GM12878 (cell line): ENCODE data around the gene UNC50. TPM values are rescaled to one million over a fixed set of nuclear protein-coding genes. Genes with fewer than 3 reads are reported as not detected.

ENCODE experiments used
- ATAC-seq: fragments of 200-7000 bp; cut with Tn5 transposase; 3 replicates; pipeline ENCODE4 v1.9.1; 2020; ENCODE audit warnings: mild to moderate bottlenecking, moderate library complexity
- BruUV-seq: library from RNA; stranded (reverse); fragments of 400-500 nt; replicated peaks from 2 replicates; lab custom pipeline; 2021; lab: Mats Ljungman, UMichigan
- CTCF ChIA-PET: fragments of 300-600 bp; sonication (Branson Sonifier 250); formaldehyde crosslinking; extraction: SDS; loops from one replicate; lab custom pipeline; 2021; ENCODE audit warnings: inconsistent platforms; lab: Yijun Ruan, JAX
- POLR2A ChIA-PET: fragments of 350-600 bp; formaldehyde crosslinking; extraction: SDS; loops from one replicate; lab custom pipeline; 2021; ENCODE audit warnings: inconsistent platforms; lab: Charles Lee
- RAD21 ChIA-PET: fragments of 300-600 bp; sonication (Branson Sonifier 250); formaldehyde crosslinking; loops from one replicate; lab custom pipeline; 2023; ENCODE audit warnings: antibody characterized with exemption; ENCODE audit not compliant: unreplicated experiment; lab: Charles Lee
- SMC1A ChIA-PET: fragments of 300-600 bp; sonication (Branson Sonifier 250); formaldehyde crosslinking; loops from one replicate; lab custom pipeline; 2023; ENCODE audit not compliant: unreplicated experiment, uncharacterized antibody; lab: Charles Lee
- DNase-seq: peaks from one replicate; pipeline ENCODE4 v3.0.0-alpha.2; 2011; ENCODE audit warnings: low read depth, low spot score
- FAIRE-seq: peaks from 3 replicates; lab custom pipeline; 2011; peaks lifted over from hg19 to GRCh38; lab: Jason Lieb, UNC
- H2AFZ ChIP-seq: 2 replicates; pipeline ENCODE4 v1.6.0; 2011; ENCODE audit warnings: low read depth, low read length, control low read depth; ENCODE audit not compliant: control insufficient read depth
- H3K27ac ChIP-seq: 2 replicates; pipeline ENCODE4 v1.5.1; 2011; ENCODE audit warnings: control low read depth; ENCODE audit not compliant: control insufficient read depth, insufficient read depth
- H3K27me3 ChIP-seq, 2 experiments: replicated peaks in 1 of 2; 2 replicates each; pipeline versions ENCODE4 v1.6.0 to v1.6.1; 2011; ENCODE audit warnings: low read length in 1 of 2; ENCODE audit not compliant: control insufficient read depth in 2 of 2, insufficient read depth in 2 of 2
- H3K36me3 ChIP-seq, 2 experiments: 2 replicates each; pipeline ENCODE4 v1.5.1; 2011; ENCODE audit warnings: low read length in 1 of 2; ENCODE audit not compliant: control insufficient read depth in 2 of 2, insufficient read depth in 2 of 2
- H3K4me1 ChIP-seq: 2 replicates; pipeline ENCODE4 v1.6.1; 2011; ENCODE audit warnings: mild to moderate bottlenecking, low read length, moderate library complexity, mixed read lengths; ENCODE audit not compliant: control insufficient read depth, insufficient read depth
- H3K4me2 ChIP-seq: 2 replicates; pipeline ENCODE4 v1.6.0; 2011; ENCODE audit warnings: control low read depth; ENCODE audit not compliant: control insufficient read depth, insufficient read depth
- H3K4me3 ChIP-seq: fragments of 200-600 bp; sonication (generic); 2 replicates; pipeline ENCODE4 v1.5.1; 2016
- H3K79me2 ChIP-seq: 2 replicates; pipeline ENCODE4 v1.6.0; 2011; ENCODE audit warnings: low read length; ENCODE audit not compliant: control insufficient read depth, insufficient read depth
- H3K9ac ChIP-seq: 2 replicates; pipeline ENCODE4 v1.8.0; 2011; ENCODE audit warnings: low read length, control low read depth, mixed read lengths; ENCODE audit not compliant: control insufficient read depth, insufficient read depth
- H3K9me3 ChIP-seq: replicated peaks from 3 replicates; pipeline ENCODE4 v1.5.1; 2011; ENCODE audit warnings: mild to moderate bottlenecking, low read length; ENCODE audit not compliant: control insufficient read depth, insufficient read depth
- H4K20me1 ChIP-seq: 2 replicates; pipeline ENCODE4 v1.6.0; 2011; ENCODE audit not compliant: control insufficient read depth, insufficient read depth
- ASH2L ChIP-seq: fragments of 300-600, 200-600 bp; sonication (generic); IDR thresholded peaks from 2 replicates; pipeline ENCODE4 v1.6.1; 2017; ENCODE audit warnings: low read depth, mild to moderate bottlenecking, borderline replicate concordance
- ATF7 ChIP-seq: fragments of 450-650 bp; IDR thresholded peaks from 2 replicates; pipeline ENCODE4 v1.6.1; 2016; ENCODE audit warnings: low read depth, mild to moderate bottlenecking
- BMI1 ChIP-seq: fragments of 450-650 bp; IDR thresholded peaks from 2 replicates; pipeline ENCODE4 v1.6.1; 2016; ENCODE audit warnings: mild to moderate bottlenecking, moderate library complexity, borderline replicate concordance
- GABPA ChIP-seq: IDR thresholded peaks from 2 replicates; pipeline ENCODE4 v1.6.1; 2014; ENCODE audit warnings: antibody characterized with exemption, low read depth, mild to moderate bottlenecking, inconsistent platforms
- KLF5 ChIP-seq: fragments of 450-650 bp; IDR thresholded peaks from 2 replicates; pipeline ENCODE4 v1.6.1; 2014; ENCODE audit warnings: mild to moderate bottlenecking; ENCODE audit not compliant: partially characterized antibody
- MTA2 ChIP-seq: fragments of 450-650 bp; IDR thresholded peaks from 2 replicates; pipeline ENCODE4 v1.6.1; 2016; ENCODE audit warnings: low read depth, mild to moderate bottlenecking, moderate library complexity
- NFXL1 ChIP-seq: fragments of 450-650 bp; IDR thresholded peaks from 2 replicates; pipeline ENCODE4 v1.6.1; 2017; ENCODE audit warnings: antibody characterized with exemption, mild to moderate bottlenecking, borderline replicate concordance
- NRF1 ChIP-seq: conservative IDR thresholded peaks from 2 replicates; pipeline ENCODE4 v1.6.1; 2011; ENCODE audit warnings: mild to moderate bottlenecking, low read depth, low read length, improper control_type of control experiment
- PAX8 ChIP-seq: fragments of 450-650 bp; IDR thresholded peaks from 2 replicates; pipeline ENCODE4 v1.6.1; 2017; ENCODE audit warnings: mild to moderate bottlenecking, moderate library complexity
- POU2F2 ChIP-seq: IDR thresholded peaks from 3 replicates; pipeline ENCODE4 v1.6.1; 2011; ENCODE audit warnings: low read depth, mild to moderate bottlenecking, low read length, borderline replicate concordance
- TCF12 ChIP-seq: IDR thresholded peaks from 2 replicates; pipeline ENCODE4 v1.6.1; 2011; ENCODE audit warnings: low read depth, mild to moderate bottlenecking, low read length
- WGBS: methylation state at CpG from one replicate; pipeline ENCODE4 v1.1.6; 2016; ENCODE audit warnings: low lambda C conversion rate; ENCODE audit not compliant: insufficient replicate concordance, insufficient coverage; ENCODE audit errors: missing lambda C conversion rate; 5-methylcytosine and 5-hydroxymethylcytosine counted together
- in situ Hi-C: fragments of 300-500 bp; cut with MboI; formaldehyde crosslinking; loops from 9 replicates; pipeline ENCODE4 v1.14.3; 2018; ENCODE audit warnings: mixed read lengths
- intact Hi-C: fragments of 100-400 bp; cut with micrococcal nuclease; formaldehyde crosslinking; loops from one replicate; pipeline ENCODE4 v1.14.2; 2022; ENCODE audit not compliant: unreplicated experiment
- polyA plus RNA-seq, 11 experiments: library from polyadenylated mRNA; depleted of rRNA in 4 of 11; unstranded in 6 of 11; stranded (reverse) in 5 of 11; fragments of >200 nt; fragmentation: Nextera tagmentation in 4 of 11; fragmentation: Illumina TruSeq in 1 of 11; extraction: Ambion mirVana in 4 of 11; extraction: Trizol in 1 of 11; gene quantifications; 1 replicate in 1 of 11; 2 replicates in 10 of 11; pipeline versions ENCODE4 v1.2.1 to v1.2.3, GENCODE V29; 2011 to 2016; ENCODE audit warnings: inconsistent platforms in 2 of 11, missing spikeins in 2 of 11, low read depth in 1 of 11
- total RNA-seq, 4 experiments: library from RNA; depleted of rRNA in 3 of 4; stranded (reverse); fragments of >200 nt in 3 of 4; fragmentation: Illumina TruSeq in 1 of 4; extraction: Trizol in 1 of 4; gene quantifications; 2 replicates each; pipeline versions ENCODE4 v1.2.1 to v1.2.3, GENCODE V29; 2013 to 2021
- TF ChIP-seq, protein P1 (sequence below): IDR thresholded peaks from 2 replicates; pipeline ENCODE4 v1.6.1; 2012; ENCODE audit warnings: mild to moderate bottlenecking, low read depth, low read length
- TF ChIP-seq, protein P2 (sequence below): fragments of 450-650 bp; IDR thresholded peaks from 2 replicates; pipeline ENCODE4 v1.6.1; 2017; ENCODE audit warnings: borderline replicate concordance

UNC50 gene
- total and polyA plus RNA-seq, 10 of the 15 experiments (the other 5 are each of a cell fraction or from before 2014, with no cell fraction given), result 25.5 to 76.3 (median 37.8) TPM

DNA sequence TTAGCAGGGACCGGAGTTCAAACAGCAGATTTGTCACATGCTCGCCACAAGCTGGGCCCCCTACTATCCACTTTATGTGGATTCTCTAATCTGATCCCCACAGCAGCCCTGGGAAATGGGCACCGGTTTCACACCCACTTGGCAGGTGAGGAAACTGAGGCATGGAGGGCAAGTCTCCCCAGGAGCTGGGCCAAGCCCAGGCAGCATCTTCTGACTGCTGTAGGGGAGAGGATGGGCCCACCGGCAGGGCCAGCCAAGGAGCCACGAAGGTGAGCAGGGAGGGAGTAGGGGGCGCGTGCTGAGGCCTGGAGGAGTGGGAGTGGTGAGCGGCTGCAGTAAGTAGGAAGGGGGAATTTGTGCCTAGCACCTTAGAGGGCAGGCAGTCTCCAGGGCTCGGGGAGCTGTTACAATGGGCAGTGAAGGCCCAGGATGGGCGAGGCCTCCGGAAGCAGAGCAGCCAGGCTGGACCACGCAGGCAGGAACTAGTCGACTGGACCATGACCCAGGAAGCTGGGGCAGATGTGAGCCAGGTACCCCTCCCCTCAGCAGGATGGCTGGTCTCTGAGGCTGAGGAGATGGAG, 37.2 kb upstream of the UNC50 start:
- H4K20me1 ChIP-seq, result no peaks in the 10 kb centered on the region
- peaks cover 54 to 61% of the 10 kb centered on the region in 2 experiments for H3K36me3 ChIP-seq
- H3K27me3 ChIP-seq, result no peaks in the 10 kb centered on the region
- BruUV-seq, result no TSS peak
- H2AFZ ChIP-seq, result no peak overlapping the region
- H3K4me2 ChIP-seq, result no peak overlapping the region
- intact Hi-C loops (no loop called here), in situ Hi-C loops (no loop called here)
- FAIRE-seq, result no peak
- CTCF ChIA-PET, result no interaction called here
- no peaks in the 10 kb centered on the region for H3K4me1 ChIP-seq
- H3K9me3 ChIP-seq, result no peaks in the 10 kb centered on the region
- TF ChIP-seq, protein P1, sequence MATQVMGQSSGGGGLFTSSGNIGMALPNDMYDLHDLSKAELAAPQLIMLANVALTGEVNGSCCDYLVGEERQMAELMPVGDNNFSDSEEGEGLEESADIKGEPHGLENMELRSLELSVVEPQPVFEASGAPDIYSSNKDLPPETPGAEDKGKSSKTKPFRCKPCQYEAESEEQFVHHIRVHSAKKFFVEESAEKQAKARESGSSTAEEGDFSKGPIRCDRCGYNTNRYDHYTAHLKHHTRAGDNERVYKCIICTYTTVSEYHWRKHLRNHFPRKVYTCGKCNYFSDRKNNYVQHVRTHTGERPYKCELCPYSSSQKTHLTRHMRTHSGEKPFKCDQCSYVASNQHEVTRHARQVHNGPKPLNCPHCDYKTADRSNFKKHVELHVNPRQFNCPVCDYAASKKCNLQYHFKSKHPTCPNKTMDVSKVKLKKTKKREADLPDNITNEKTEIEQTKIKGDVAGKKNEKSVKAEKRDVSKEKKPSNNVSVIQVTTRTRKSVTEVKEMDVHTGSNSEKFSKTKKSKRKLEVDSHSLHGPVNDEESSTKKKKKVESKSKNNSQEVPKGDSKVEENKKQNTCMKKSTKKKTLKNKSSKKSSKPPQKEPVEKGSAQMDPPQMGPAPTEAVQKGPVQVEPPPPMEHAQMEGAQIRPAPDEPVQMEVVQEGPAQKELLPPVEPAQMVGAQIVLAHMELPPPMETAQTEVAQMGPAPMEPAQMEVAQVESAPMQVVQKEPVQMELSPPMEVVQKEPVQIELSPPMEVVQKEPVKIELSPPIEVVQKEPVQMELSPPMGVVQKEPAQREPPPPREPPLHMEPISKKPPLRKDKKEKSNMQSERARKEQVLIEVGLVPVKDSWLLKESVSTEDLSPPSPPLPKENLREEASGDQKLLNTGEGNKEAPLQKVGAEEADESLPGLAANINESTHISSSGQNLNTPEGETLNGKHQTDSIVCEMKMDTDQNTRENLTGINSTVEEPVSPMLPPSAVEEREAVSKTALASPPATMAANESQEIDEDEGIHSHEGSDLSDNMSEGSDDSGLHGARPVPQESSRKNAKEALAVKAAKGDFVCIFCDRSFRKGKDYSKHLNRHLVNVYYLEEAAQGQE, result no peak
- TF ChIP-seq ATF7 (no peak), NFXL1 (no peak), NRF1 (no peak), POU2F2 (no peak), KLF5 (no peak), PAX8 (no peak), BMI1 (no peak), ASH2L (no peak), GABPA (no peak), TCF12 (no peak), MTA2 (no peak)
- TF ChIP-seq, protein P2, sequence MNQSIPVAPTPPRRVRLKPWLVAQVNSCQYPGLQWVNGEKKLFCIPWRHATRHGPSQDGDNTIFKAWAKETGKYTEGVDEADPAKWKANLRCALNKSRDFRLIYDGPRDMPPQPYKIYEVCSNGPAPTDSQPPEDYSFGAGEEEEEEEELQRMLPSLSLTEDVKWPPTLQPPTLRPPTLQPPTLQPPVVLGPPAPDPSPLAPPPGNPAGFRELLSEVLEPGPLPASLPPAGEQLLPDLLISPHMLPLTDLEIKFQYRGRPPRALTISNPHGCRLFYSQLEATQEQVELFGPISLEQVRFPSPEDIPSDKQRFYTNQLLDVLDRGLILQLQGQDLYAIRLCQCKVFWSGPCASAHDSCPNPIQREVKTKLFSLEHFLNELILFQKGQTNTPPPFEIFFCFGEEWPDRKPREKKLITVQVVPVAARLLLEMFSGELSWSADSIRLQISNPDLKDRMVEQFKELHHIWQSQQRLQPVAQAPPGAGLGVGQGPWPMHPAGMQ, result no peak
- DNase-seq, result no peak
- no peak overlapping the region for H3K4me3 ChIP-seq
- H3K27ac ChIP-seq, result no peak overlapping the region
- no peaks in the 10 kb centered on the region for H3K79me2 ChIP-seq
- POLR2A ChIA-PET, result no interaction called here
- SMC1A ChIA-PET, result no interaction called here
- ATAC-seq, result no peak
- no peak overlapping the region for H3K9ac ChIP-seq
- RAD21 ChIA-PET, result no interaction called here
- 96% methylated on average over 13 of the region's 13 CpGs for WGBS
